ENCODE data around the gene DOCK2. TPM values are rescaled to one million over a fixed set of nuclear protein-coding genes. Genes with fewer than 3 reads are reported as not detected.

Gene DOCK2
- total RNA-seq, 1 donor from 2014 or later = 206 TPM

- no peak overlapping the region for H3K4me3 Mint-ChIP-seq
- H3K27me3 Mint-ChIP-seq = no peaks in the 10 kb centered on the region
- H3K4me1 Mint-ChIP-seq = no peaks in the 10 kb centered on the region
- no peaks in the 10 kb centered on the region for H3K9me3 Mint-ChIP-seq
- no peak overlapping the region for H3K27ac Mint-ChIP-seq
- H3K36me3 Mint-ChIP-seq (ENCODE audit: low read depth) = peaks cover 44% of the 10 kb centered on the region
- intact Hi-C loops (cut with micrococcal nuclease) = no loop called here
- DNase-seq = no peak
These were observed 355.9 kb downstream of the DOCK2 start for GRCh38 chr5:169992789-169993484.

- intact Hi-C loops (cut with micrococcal nuclease) = no loop called here
- no peaks in the 10 kb centered on the region for H3K27me3 Mint-ChIP-seq
- H3K27ac Mint-ChIP-seq = no peak overlapping the region
- peaks cover 49% of the 10 kb centered on the region for H3K36me3 Mint-ChIP-seq (ENCODE audit: low read depth)
- H3K4me1 Mint-ChIP-seq = no peaks in the 10 kb centered on the region
- no peaks in the 10 kb centered on the region for H3K9me3 Mint-ChIP-seq
- H3K4me3 Mint-ChIP-seq = no peak overlapping the region
- DNase-seq = no peak
These were observed 356.4 kb downstream of the DOCK2 start for GRCh38 chr5:169993485-169993790.

- no peaks in the 10 kb centered on the region for H3K9me3 Mint-ChIP-seq
- intact Hi-C loops (cut with micrococcal nuclease) = no loop called here
- H3K27ac Mint-ChIP-seq = no peak overlapping the region
- no peak for DNase-seq
- peaks cover 51% of the 10 kb centered on the region for H3K36me3 Mint-ChIP-seq (ENCODE audit: low read depth)
- H3K4me3 Mint-ChIP-seq = no peak overlapping the region
- no peaks in the 10 kb centered on the region for H3K27me3 Mint-ChIP-seq
- H3K4me1 Mint-ChIP-seq = no peaks in the 10 kb centered on the region
These were observed 360.7 kb downstream of the DOCK2 start for GRCh38 chr5:169997798-169998197.

GRCh38 chr5:169999621-170000020, 362.5 kb downstream of the DOCK2 start:
- intact Hi-C loops (cut with micrococcal nuclease) = no loop called here
- Mint-ChIP-seq H3K4me1 (no peaks in the 10 kb centered on the region), H3K36me3 (ENCODE audit: low read depth) (peaks cover 60% of the 10 kb centered on the region), H3K27me3 (no peaks in the 10 kb centered on the region), H3K4me3 (no peak overlapping the region), H3K9me3 (no peaks in the 10 kb centered on the region), H3K27ac (no peak overlapping the region)
- DNase-seq = no peak

- no peaks in the 10 kb centered on the region for H3K9me3 Mint-ChIP-seq
- no peaks in the 10 kb centered on the region for H3K4me1 Mint-ChIP-seq
- no peaks in the 10 kb centered on the region for H3K27me3 Mint-ChIP-seq
- DNase-seq = no peak
- H3K36me3 Mint-ChIP-seq (ENCODE audit: low read depth) = peaks cover 57% of the 10 kb centered on the region
- intact Hi-C loops (cut with micrococcal nuclease) = no loop called here
- H3K27ac Mint-ChIP-seq = no peak overlapping the region
- H3K4me3 Mint-ChIP-seq = no peak overlapping the region
These were observed 363.1 kb downstream of the DOCK2 start for GRCh38 chr5:170000155-170000554.

GRCh38 chr5:170006021-170006420, 368.9 kb downstream of the DOCK2 start:
- H3K4me3 Mint-ChIP-seq = no peak overlapping the region
- no peaks in the 10 kb centered on the region for H3K4me1 Mint-ChIP-seq
- intact Hi-C loops (cut with micrococcal nuclease) = no loop called here
- H3K9me3 Mint-ChIP-seq = no peaks in the 10 kb centered on the region
- no peak for DNase-seq
- no peaks in the 10 kb centered on the region for H3K27me3 Mint-ChIP-seq
- no peak overlapping the region for H3K27ac Mint-ChIP-seq
- peaks cover 38% of the 10 kb centered on the region for H3K36me3 Mint-ChIP-seq (ENCODE audit: low read depth)

- Mint-ChIP-seq H3K4me3 (no peak overlapping the region), H3K9me3 (no peaks in the 10 kb centered on the region), H3K27ac (no peak overlapping the region), H3K36me3 (ENCODE audit: low read depth) (peaks cover 35% of the 10 kb centered on the region), H3K27me3 (no peaks in the 10 kb centered on the region), H3K4me1 (no peaks in the 10 kb centered on the region)
- DNase-seq = no peak
- intact Hi-C loops (cut with micrococcal nuclease) = no loop called here
These were observed 371.3 kb downstream of the DOCK2 start for GRCh38 chr5:170008376-170008775.

GRCh38 chr5:170010595-170010994, 373.5 kb downstream of the DOCK2 start:
- Mint-ChIP-seq H3K4me1 (no peaks in the 10 kb centered on the region), H3K4me3 (no peak overlapping the region), H3K9me3 (no peaks in the 10 kb centered on the region), H3K36me3 (ENCODE audit: low read depth) (peaks cover 29% of the 10 kb centered on the region), H3K27me3 (no peaks in the 10 kb centered on the region), H3K27ac (no peak overlapping the region)
- DNase-seq = no peak
- intact Hi-C loops (cut with micrococcal nuclease) = no loop called here

GRCh38 chr5:170011751-170012150, 374.7 kb downstream of the DOCK2 start:
- Mint-ChIP-seq H3K9me3 (no peaks in the 10 kb centered on the region), H3K27me3 (no peaks in the 10 kb centered on the region), H3K36me3 (ENCODE audit: low read depth) (peaks cover 29% of the 10 kb centered on the region), H3K4me1 (no peaks in the 10 kb centered on the region), H3K4me3 (no peak overlapping the region), H3K27ac (no peak overlapping the region)
- intact Hi-C loops (cut with micrococcal nuclease) = no loop called here
- DNase-seq = no peak

- intact Hi-C loops (cut with micrococcal nuclease) = no loop called here
- Mint-ChIP-seq H3K27ac (peak overlapping the region; percentile 10), H3K4me3 (no peak overlapping the region), H3K27me3 (no peaks in the 10 kb centered on the region), H3K4me1 (no peaks in the 10 kb centered on the region), H3K36me3 (ENCODE audit: low read depth) (peaks cover 29% of the 10 kb centered on the region), H3K9me3 (no peaks in the 10 kb centered on the region)
- no peak for DNase-seq
These were observed 375.5 kb downstream of the DOCK2 start for GRCh38 chr5:170012622-170013021.

- intact Hi-C loops (cut with micrococcal nuclease) = no loop called here
- Mint-ChIP-seq H3K9me3 (no peaks in the 10 kb centered on the region), H3K27ac (no peak overlapping the region), H3K4me3 (no peak overlapping the region), H3K36me3 (ENCODE audit: low read depth) (peaks cover 34% of the 10 kb centered on the region), H3K27me3 (no peaks in the 10 kb centered on the region), H3K4me1 (no peaks in the 10 kb centered on the region)
- DNase-seq = no peak
These were observed 383.3 kb downstream of the DOCK2 start for GRCh38 chr5:170020423-170020822.

- no peaks in the 10 kb centered on the region for H3K4me1 Mint-ChIP-seq
- peaks cover 37% of the 10 kb centered on the region for H3K36me3 Mint-ChIP-seq (ENCODE audit: low read depth)
- H3K9me3 Mint-ChIP-seq = no peaks in the 10 kb centered on the region
- H3K4me3 Mint-ChIP-seq = no peak overlapping the region
- intact Hi-C loops (cut with micrococcal nuclease) = no loop called here
- DNase-seq = no peak
- no peaks in the 10 kb centered on the region for H3K27me3 Mint-ChIP-seq
- H3K27ac Mint-ChIP-seq = no peak overlapping the region
These were observed 384.4 kb downstream of the DOCK2 start for GRCh38 chr5:170021506-170021905.

- Mint-ChIP-seq H3K4me3 (no peak overlapping the region), H3K4me1 (no peaks in the 10 kb centered on the region), H3K27me3 (no peaks in the 10 kb centered on the region), H3K27ac (no peak overlapping the region), H3K36me3 (ENCODE audit: low read depth) (peaks cover 36% of the 10 kb centered on the region), H3K9me3 (no peaks in the 10 kb centered on the region)
- no peak for DNase-seq
- intact Hi-C loops (cut with micrococcal nuclease) = no loop called here
These were observed 388.8 kb downstream of the DOCK2 start for GRCh38 chr5:170025853-170026252.

- no peak for DNase-seq
- no peaks in the 10 kb centered on the region for H3K27me3 Mint-ChIP-seq
- H3K4me1 Mint-ChIP-seq = no peaks in the 10 kb centered on the region
- no peaks in the 10 kb centered on the region for H3K9me3 Mint-ChIP-seq
- H3K27ac Mint-ChIP-seq = no peak overlapping the region
- intact Hi-C loops (cut with micrococcal nuclease) = no loop called here
- H3K36me3 Mint-ChIP-seq (ENCODE audit: low read depth) = peaks cover 38% of the 10 kb centered on the region
- H3K4me3 Mint-ChIP-seq = no peak overlapping the region
These were observed 391.0 kb downstream of the DOCK2 start for GRCh38 chr5:170028124-170028523.

GRCh38 chr5:170034231-170034630, 397.2 kb downstream of the DOCK2 start:
- no peaks in the 10 kb centered on the region for H3K4me1 Mint-ChIP-seq
- no peaks in the 10 kb centered on the region for H3K9me3 Mint-ChIP-seq
- intact Hi-C loops (cut with micrococcal nuclease) = no loop called here
- no peaks in the 10 kb centered on the region for H3K27me3 Mint-ChIP-seq
- no peak for DNase-seq
- H3K4me3 Mint-ChIP-seq = no peak overlapping the region
- H3K27ac Mint-ChIP-seq = no peak overlapping the region
- peaks cover 45% of the 10 kb centered on the region for H3K36me3 Mint-ChIP-seq (ENCODE audit: low read depth)
